ENCODE results near the gene SLC15A3.
A peak's percentile ranks its signal among the peaks of the same experiment; 100 is the strongest.

Gene SLC15A3

DNA sequence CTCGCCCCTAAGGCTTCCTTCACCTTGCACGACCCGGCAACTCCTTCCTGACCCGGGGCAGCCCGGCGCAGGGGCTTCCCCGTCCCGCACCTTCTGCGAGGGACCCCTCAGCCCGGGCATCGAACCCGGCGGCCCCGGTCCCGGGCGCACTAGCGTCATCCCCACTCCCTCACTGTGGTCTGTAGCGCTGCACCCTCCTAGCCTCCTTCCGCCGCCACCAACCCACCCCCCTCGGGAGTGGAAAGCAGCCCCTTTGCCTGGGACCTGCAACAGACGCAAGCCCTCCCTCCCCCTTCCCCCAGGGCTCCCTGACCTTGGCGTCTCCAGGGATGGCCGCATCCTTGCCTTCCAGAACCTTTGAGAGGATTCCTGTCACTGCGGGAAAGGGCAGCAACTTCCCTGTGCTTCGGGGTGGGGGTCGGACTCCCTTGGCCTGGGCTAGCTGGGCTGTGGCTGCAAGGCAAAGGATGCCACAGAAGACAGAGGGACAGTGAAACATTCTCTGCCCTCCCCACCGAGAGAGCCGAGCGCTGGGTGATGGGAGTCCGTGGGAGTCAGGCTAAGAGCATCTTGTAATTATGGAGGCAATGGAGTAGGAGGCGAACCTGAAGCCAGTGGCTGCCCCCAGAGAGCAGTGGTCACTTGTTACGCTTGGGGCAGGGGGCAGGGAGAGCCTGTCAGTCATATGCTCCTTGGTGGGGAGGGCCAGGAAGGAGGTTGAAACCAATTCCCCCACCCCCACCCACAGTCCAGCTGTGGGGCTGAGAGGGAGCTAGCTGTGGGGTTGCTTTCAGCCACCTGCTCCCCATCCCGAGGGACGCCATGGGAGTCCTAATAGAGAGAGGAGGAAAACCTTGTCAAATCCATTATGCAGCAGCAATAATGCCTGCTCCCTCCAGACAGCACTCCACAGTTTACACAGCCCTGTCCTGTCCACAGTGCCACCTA, 26.8 kb downstream of the SLC15A3 start:
- no peak for TF ChIP-seq ZFX (IDR thresholded peaks at IDR 0.05)
- TF ChIP-seq, protein P1, sequence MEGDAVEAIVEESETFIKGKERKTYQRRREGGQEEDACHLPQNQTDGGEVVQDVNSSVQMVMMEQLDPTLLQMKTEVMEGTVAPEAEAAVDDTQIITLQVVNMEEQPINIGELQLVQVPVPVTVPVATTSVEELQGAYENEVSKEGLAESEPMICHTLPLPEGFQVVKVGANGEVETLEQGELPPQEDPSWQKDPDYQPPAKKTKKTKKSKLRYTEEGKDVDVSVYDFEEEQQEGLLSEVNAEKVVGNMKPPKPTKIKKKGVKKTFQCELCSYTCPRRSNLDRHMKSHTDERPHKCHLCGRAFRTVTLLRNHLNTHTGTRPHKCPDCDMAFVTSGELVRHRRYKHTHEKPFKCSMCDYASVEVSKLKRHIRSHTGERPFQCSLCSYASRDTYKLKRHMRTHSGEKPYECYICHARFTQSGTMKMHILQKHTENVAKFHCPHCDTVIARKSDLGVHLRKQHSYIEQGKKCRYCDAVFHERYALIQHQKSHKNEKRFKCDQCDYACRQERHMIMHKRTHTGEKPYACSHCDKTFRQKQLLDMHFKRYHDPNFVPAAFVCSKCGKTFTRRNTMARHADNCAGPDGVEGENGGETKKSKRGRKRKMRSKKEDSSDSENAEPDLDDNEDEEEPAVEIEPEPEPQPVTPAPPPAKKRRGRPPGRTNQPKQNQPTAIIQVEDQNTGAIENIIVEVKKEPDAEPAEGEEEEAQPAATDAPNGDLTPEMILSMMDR (conservative IDR thresholded peaks at IDR 0.05): no peak
- H3K27ac ChIP-seq: peak overlapping the region; percentile 75

DNA sequence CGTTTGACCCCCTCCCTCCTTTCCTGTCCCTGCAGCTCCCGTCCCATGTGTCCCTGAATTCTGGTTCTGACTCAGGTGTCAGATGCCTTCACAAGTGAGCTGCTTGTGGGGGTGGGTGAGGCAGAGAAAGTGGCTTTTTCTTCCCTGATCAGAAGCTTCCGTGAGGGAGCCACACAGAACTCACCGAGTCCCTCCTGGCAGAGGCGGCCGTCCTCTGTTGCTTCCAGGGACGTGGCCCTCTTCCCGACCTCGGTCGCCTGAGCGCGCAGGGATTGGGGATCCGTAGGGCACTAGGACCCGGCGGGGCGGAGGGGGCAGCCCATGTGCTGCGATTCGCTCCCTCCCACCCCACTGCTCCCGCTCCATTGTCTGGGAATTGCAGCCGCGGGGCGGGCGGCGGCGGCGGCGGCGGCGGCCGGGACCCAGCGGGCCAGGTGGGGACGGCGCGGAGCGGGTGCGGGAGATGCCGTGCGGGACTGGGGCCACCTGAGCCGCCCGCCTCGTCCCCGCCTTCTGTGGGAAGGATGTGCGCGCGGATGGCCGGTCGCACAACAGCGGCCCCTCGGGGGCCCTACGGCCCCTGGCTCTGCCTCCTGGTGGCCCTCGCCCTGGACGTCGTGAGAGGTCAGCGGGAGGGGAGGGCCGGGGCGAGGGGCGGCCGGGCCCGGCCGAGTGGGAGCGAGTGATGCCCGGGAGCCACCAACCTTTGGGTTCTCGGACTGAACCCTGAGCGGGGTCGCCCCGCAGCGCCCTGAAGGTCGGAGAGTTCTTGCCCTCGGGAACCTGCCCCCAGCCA, 27.7 kb downstream of the SLC15A3 start, which contains the start of gene TMEM132A:
Gene TMEM132A (plus strand): TSS at position 351 of the 796 bp plus-strand sequence. CDS start 174 bp downstream, at position 525.
- H3K27ac ChIP-seq: peak within 1 kb of the TSS; percentile 75
- peak; percentile 41; the same call in 1 of the 2 replicates for TF ChIP-seq ZFX (IDR thresholded peaks at IDR 0.05)
- TF ChIP-seq, protein P1 (conservative IDR thresholded peaks at IDR 0.05): no peak

GRCh38 chr11:60923800-60924109, 28.2 kb downstream of the SLC15A3 start:
- H3K27ac ChIP-seq: peak overlapping the region; percentile 75
- TF ChIP-seq ZFX (IDR thresholded peaks at IDR 0.05): no peak
- TF ChIP-seq, protein P1 (conservative IDR thresholded peaks at IDR 0.05): no peak

- peak overlapping the region; percentile 75 for H3K27ac ChIP-seq
- no peak for TF ChIP-seq ZFX (IDR thresholded peaks at IDR 0.05)
- TF ChIP-seq, protein P1 (conservative IDR thresholded peaks at IDR 0.05): no peak
These were observed 28.6 kb downstream of the SLC15A3 start for GRCh38 chr11:60923326-60923725.

DNA sequence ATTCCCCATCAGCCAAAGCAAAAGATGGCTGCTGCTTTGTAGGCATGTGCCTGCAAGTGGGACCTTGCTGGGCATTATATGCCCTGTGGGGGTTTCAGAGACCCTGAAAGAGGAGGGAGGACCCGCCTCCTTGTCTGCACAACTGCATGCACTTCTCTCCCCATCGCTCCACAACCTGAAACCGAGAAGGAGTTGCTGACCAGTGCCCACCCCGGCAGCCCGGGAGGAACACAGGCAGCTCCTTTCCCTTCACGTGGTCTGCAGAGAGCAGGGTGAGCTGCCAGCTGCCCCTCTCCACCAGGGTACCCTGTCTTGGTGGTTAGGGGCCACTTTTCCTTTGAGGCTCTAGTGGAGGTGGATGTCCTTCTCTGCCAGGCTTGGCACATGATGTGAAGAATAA, 29.1 kb downstream of the SLC15A3 start:
- no peak overlapping the region for H3K27ac ChIP-seq
- TF ChIP-seq, protein P1 (conservative IDR thresholded peaks at IDR 0.05): no peak
- no peak for TF ChIP-seq ZFX (IDR thresholded peaks at IDR 0.05)

DNA sequence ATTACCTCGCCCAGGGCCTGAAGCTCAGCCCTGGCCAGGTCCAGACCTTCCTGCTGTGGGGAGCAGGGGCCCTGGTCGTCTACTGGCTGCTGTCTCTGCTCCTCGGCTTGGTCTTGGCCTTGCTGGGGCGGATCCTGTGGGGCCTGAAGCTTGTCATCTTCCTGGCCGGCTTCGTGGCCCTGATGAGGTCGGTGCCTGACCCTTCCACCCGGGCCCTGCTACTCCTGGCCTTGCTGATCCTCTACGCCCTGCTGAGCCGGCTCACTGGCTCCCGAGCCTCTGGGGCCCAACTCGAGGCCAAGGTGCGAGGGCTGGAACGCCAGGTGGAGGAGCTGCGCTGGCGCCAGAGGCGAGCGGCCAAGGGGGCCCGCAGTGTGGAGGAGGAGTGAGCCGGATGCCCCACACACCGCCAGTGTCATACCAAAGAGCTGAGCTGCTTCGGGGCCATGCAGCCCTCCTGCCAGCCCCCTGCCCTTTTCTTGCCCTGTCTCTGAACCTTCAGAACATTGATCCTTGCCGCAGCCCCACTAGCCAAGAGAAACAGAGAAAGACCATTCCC, 30.1 kb downstream of the SLC15A3 start:
- no peak overlapping the region for H3K27ac ChIP-seq
- TF ChIP-seq ZFX (IDR thresholded peaks at IDR 0.05): no peak
- TF ChIP-seq, protein P1 (conservative IDR thresholded peaks at IDR 0.05): no peak

Measured in C4-2B (cell line).